GM18499 (cell line): ENCODE results near the gene NBPF14.
"Not testable (repeated sequence)": the region's sequence is repeated elsewhere in the genome, so short reads cannot be mapped to it uniquely, and the experiment has no call there.

Source experiments
- ATAC-seq: cut with Tn5 transposase; IDR thresholded peaks from one replicate; pipeline ENCODE4 v1.9.1; 2021; ENCODE audit warnings: moderate number of reproducible peaks; ENCODE audit not compliant: insufficient read depth, unreplicated experiment

NBPF14 gene, protein sequence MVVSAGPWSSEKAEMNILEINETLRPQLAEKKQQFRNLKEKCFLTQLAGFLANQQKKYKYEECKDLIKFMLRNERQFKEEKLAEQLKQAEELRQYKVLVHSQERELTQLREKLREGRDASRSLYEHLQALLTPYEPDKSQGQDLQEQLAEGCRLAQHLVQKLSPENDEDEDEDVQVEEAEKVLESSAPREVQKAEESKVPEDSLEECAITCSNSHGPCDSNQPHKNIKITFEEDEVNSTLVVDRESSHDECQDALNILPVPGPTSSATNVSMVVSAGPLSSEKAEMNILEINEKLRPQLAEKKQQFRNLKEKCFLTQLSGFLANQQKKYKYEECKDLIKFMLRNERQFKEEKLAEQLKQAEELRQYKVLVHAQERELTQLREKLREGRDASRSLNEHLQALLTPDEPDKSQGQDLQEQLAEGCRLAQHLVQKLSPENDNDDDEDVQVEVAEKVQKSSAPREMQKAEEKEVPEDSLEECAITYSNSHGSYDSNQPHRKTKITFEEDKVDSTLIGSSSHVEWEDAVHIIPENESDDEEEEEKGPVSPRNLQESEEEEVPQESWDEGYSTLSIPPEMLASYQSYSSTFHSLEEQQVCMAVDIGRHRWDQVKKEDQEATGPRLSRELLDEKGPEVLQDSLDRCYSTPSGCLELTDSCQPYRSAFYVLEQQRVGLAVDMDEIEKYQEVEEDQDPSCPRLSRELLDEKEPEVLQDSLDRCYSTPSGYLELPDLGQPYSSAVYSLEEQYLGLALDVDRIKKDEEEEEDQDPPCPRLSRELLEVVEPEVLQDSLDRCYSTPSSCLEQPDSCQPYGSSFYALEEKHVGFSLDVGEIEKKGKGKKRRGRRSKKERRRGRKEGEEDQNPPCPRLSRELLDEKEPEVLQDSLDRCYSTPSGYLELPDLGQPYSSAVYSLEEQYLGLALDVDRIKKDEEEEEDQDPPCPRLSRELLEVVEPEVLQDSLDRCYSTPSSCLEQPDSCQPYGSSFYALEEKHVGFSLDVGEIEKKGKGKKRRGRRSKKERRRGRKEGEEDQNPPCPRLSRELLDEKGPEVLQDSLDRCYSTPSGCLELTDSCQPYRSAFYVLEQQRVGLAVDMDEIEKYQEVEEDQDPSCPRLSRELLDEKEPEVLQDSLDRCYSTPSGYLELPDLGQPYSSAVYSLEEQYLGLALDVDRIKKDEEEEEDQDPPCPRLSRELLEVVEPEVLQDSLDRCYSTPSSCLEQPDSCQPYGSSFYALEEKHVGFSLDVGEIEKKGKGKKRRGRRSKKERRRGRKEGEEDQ (N-terminal part only)

DNA sequence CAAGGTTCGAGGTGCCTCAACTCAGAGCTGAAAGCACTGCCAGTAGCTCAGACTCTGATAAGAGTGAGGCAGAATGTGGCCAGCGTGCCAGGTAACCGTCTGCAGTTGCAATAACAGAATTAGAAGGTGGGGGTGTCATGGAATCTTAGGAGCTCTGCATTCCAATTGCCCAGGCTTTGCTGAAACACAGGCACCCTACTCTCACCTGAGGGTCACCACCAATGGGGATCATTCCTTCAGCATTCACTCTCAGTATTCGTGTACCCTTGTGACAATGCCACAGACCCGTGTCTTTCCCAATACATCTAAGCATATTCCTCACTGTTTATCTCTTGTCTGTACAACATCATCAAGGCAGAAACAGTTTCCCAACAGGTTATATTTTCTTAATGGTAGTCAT, at the start of gene NBPF14:
Gene NBPF14 (minus strand): TSS at position 101 of the 400 bp plus-strand sequence. CDS start 294 bp downstream, outside the sequence.
- ATAC-seq: not testable (repeated sequence)

DNA sequence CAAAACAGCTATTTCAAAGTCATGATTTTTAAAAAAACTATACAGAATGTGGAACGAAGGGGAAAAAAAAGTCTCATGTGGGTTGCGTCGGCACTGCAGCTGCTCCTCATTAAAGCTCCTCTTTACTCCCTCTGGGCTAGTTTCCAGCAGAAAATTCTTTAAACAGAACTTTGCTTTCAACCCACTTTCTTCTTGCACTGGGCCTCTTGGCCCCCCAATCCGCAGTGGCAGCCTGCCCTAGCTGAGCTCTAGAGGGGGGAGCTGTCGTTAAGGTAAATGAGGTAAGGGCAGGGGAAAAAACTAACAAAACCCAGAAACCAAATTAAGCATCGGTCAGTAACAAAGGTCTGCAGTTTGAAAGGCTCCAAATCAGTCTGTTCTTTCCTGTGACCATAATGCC, 29.6 kb upstream of the NBPF14 start:
- not testable (repeated sequence) for ATAC-seq

DNA sequence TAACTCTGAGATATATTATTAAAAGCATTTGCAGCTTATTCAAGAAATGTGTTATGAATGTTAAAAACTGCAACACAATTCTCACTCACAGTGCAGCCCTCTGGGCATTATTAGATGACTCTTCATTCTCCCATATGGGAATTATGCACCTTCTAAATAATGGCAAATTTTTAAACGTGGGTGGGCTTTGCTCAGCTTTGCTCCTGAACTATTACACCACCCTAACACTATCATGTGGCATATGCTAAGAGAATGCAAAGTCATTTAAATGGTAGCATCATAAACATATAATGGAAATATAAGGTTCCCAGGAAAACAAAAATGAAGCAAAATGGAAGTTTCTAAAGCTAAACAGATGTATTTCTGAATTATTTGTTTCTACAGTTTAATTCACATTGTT, 22.4 kb upstream of the NBPF14 start:
- not testable (repeated sequence) for ATAC-seq

DNA sequence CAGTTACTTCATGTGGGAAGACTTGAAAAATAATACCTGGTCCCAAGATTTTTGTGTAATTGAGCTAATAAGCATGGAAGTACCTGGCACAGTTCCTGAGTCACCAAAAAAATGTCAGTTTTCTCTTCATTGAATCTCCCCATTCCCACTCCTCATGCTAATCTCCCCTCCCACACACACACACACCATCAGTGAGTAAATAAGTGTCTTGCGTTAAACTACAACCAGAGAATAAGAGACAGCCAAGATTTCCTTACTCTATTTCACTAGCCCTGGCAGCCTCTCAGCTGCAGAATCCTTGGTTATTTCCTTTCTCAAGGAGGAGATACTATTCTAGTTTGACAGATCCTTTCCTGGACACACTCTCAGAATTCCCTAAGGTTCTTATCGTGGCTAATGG, 9.5 kb upstream of the NBPF14 start:
- not testable (repeated sequence) for ATAC-seq

DNA sequence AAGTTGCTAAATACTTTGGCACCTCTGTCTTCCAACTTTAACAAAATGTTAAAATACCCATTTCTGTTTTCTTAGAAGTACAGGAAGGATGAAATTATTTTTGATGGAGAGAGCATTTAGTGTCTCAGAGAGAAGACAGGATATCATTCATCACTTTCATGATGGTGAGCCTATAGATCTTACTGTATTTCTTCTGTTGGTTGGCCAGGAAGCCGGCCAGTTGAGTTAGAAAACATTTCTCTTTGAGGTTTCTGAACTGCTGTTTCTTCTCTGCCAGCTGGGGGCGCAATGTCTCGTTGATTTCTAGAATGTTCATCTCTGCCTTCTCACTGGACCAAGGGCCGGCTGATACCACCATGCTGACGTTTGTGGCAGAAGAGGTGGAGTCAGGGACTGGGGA, 451 bp downstream of the NBPF14 start:
- ATAC-seq: not testable (repeated sequence)

DNA sequence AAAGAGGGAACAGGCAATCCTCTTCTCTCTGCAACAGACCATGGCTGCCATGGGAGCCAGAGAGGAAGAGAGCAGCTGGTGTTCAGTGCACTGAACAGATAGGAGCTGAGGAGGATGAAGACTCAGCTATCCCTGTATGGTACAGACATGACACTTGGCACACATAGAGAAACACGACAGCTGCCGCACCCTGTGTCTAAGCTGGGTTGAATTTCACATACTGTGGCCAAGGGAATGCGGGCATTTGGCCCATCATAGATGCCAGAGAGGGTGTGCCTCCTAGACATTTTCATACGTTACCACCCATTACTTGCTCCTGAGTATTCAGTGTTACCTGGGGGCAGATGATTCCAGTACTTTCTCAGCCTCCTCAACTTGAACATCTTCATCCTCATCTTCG, 4.7 kb downstream of the NBPF14 start:
- not testable (repeated sequence) for ATAC-seq

DNA sequence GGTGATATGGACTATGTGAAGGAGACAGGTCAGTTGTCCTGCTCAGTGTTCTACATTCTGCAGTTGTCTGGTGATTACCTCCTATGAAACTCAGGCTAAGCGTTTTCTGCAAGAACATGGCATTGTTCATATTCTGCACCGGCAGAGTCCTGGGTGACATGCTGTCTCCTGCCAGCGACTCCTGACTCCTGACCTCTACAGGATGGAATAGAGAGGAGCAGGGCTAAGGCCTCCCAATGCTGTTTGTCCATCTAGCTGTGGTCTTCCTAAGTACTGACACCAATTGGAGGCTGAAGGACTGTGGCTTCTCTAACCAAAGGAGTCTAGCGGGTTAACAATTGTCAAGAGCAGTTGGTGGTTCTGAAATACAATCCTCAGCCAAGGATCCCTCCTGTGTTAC, 63.7 kb downstream of the NBPF14 start:
- ATAC-seq: not testable (repeated sequence)

DNA sequence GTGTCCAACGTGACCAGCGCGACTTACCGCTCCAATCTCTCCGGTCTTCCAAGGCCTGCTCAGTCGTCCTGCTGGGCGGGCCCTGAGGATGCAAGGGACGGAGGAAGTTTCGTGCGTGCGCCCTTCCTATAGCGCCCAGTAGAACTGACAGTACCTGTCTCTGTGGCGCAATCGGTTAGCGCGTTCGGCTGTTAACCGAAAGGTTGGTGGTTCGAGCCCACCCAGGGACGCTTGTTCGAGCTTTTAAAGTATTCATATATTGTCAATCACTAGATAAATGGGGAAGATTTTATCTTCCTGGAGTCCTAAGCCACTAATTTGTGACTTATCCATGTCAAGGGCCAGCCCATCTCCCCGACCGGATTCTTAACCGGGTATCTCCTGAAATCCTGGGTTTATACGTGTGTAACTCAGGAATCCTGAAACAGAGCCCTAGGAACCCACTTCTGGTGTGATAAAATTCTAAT, 66.7 kb downstream of the NBPF14 start:
- ATAC-seq: not testable (repeated sequence)

DNA sequence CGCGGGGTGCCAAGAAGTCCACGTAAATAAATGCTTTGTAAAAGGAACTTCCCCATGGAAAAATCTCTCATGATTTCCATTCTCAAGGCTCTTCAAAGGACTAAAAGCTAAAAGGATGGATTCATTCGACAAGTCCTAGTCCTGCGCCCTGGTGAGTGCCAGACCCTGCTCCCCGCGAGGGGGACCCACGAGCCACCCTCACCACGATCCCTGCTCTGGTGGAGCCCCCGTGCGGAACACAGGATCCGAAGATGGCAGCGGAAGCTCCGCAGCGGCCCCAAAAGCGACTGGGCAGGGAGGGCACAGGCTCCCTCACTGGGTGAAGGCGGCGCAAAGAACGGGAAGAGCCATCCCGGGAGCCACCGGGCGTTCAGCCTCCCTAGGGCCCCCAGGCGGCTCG, 67.2 kb downstream of the NBPF14 start:
- ATAC-seq: not testable (repeated sequence)

DNA sequence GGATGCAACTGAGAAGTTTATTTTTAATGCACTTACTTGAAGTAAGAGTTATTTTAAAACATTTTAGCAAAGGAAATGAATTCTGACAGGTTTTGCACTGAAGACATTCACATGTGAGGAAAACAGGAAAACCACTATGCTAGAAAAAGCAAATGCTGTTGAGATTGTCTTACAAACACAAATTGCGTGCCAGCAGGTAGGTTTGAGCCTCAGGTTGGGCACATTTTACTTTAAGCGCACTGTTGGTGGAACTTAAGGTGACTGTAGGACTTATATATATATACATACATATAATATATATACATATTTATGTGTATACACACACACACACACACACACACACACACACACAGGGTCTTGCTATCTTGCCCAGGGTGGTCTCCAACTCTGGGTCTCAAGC, 69.2 kb downstream of the NBPF14 start:
- ATAC-seq: not testable (repeated sequence)

DNA sequence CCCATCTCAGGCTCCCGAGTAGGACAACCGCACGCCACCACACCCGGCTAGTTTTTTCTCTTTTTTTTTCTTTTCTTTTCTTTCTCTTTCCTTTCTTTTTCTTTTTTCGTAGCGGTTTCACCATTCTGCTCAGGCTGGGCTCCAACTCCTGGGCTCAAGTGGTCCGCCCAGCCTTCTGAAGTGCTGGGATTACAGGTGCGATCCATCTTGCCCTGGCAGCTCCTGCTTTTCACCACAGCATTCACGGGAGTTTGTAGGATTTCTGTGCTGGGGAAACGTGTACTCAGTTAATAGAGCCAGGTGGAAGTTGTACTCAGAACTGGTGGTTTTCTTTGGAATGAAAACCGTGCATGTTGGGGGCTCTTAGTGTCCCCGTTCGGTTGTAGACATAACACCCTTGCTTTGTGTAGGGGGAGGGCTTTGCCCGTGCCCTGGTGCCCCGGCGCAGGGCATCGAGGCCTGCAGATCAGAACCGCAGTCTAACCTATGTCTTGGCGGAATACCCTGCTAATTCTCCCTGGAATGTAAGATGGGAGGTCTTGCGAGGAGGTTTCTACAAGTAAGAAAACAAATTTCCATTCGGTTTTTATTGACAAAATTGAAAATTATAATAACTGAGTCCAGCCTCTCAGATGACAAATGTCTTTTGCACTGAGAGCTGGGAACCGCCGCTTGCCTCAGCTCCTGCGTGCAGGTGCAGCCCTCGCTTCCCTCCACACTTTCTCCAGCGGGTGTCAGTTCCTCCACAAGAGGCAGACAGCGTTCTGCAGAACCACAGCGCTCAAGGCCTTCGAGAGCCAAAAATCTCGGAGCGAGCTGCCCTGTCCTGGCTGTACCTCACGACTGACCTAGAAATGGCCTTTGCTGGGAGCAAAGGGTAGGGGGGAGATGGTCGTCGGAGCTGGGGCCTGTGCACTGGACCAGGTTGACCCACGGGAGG, 72.3 kb downstream of the NBPF14 start:
- peak; percentile 2 for ATAC-seq

DNA sequence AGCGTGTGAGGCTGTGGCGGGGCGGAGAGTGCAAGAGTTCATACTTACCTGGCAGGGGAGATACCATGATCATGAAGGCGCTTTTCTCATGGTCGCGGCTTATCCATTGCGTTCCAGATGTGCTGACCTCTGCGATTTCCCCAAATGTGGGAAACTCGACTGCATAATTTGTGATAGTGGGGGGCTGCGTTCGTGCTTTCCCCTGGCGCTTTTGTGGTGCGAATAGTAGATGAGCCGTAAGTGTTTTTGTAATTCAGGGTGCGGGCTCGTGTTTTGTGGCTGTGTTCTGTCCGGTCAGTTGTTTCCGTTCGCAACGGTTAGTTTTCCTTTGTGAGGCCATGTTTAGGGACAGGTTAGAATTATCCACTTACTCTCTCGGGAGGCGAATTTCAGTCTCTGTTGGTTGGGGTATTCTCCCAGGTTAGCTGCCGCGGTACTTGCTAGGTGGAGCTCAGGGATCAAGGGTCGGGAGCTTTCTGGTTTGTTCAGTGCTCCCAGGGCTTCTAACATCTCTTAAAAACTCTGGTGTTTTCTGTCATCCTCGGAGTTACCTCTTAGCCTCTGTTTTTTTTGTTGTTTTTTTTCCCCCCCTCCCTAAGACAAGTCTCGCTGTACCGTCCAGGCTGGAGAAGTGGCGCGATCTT, 73.1 kb downstream of the NBPF14 start:
- peak; percentile 66 for ATAC-seq

DNA sequence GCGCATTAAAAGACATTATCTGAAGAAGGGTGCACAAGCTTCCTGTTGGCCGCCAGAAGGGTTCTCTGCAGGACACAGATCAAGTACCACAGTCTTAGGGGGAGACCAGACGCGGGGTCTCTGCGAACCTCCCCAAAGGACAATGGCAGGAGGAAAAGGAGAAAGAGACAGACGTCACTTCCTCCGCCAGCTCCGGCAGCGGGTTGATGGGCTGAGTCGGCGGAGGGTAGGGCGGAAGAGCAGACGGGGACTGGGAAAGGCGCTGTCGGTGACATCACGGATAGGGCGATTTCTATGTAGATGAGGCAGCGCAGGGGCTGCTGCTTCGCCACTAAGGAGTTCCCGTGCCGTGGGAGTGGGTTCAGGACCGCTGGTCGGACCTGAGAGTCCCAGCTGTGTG, 73.7 kb downstream of the NBPF14 start:
- ATAC-seq: not testable (repeated sequence)

DNA sequence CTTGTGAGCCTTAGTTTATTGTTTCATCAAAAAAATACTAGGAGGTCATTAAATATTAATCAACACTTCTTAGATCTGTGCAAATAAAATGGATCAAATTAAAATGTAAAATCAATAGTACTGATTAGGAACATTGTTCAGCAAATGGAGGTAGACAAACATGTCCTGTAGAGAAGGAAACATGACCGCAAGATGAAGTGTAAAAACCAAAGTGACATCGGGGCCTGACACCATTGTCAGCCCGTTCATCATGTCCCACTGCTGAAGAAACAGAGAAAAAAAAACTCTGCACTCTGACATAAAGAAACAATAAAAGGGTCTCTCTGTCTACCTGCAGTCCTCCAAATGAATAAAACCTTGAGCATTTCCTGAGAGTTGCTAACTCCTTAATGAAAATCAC, 81.5 kb downstream of the NBPF14 start:
- ATAC-seq: not testable (repeated sequence)

DNA sequence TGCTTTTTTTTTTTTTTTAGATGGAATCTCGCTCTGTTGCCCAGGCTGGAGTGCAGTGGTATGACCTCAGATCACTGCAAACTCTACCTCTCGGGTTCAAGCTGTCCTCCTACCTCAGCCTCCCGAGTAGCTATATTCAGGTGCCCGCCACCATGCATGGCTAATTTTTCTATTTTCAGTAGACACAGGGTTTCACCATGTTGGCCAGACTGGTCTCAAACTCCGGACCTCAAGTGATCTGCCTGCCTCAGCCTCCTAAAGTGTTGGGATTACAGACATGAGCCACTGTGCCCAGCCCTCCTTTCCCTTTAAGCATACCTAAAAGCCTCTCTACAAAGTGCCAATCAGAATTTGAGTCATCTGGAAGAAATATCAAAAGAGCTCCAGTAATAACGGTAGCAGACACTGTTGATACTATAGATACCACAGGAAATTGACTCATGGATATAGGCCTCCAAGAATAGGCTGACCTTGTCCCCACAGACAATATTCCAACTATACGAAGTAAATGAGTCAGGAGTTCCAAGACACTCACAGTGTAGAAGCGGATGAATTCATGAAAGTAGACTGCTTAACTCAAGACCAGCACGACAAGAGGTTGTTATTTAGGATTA, 83.1 kb downstream of the NBPF14 start:
- not testable (repeated sequence) for ATAC-seq

DNA sequence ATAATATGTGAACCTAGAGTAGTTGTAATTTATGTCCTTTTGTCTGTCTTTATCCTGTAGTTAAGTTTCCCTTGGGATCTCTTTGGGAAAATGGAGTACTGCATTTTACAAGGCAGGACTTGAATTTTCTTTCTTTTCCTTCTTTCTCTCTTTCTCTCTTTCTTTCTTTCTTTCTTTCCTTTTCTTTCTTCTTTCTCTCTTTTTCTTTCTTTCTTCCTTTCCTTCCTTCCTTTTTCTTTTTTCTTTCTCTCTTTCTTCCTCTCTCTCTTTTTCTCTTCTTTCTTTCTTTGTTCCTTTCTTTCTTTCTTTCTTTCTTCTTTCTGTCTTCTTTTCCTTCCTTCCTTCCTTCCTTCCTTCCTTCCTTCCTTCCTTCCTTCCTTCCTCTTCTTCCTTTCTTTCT, 101.9 kb downstream of the NBPF14 start:
- ATAC-seq: not testable (repeated sequence)

DNA sequence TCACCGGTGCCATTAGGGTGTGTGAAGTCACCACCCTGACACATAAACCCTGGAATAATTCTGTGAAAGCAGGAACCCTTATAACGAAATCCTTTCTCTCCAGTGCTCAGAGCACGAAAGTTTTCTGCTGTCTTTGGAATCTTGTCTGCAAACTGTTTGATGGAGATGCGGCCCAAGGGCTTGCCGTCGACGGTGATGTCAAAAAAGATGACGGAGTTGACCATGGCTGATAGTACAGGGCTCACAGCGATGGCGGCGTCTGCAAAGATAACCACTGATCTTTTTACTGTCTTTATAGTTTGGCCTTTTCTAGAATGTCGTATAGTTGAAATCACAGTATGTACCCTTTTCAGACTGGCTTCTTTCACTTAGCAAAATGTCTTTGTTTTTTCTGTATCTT, 112.8 kb downstream of the NBPF14 start, which contains the start of gene PPIAL4G:
Gene PPIAL4G (minus strand): TSS at position 274 of the 400 bp plus-strand sequence. CDS start 50 bp downstream, at position 224.
- not testable (repeated sequence) for ATAC-seq
